Neural cell (in vitro differentiated cells): ENCODE measurements around the gene ABRACL.
"Not testable (repeated sequence)": the region's sequence is repeated elsewhere in the genome, so short reads cannot be mapped to it uniquely, and the experiment has no call there.

ENCODE experiments used
- EP300 ChIP-seq: fragments of 450-650 bp; conservative IDR thresholded peaks from 2 replicates; pipeline ENCODE4 v1.6.1; 2014; ENCODE audit warnings: antibody characterized with exemption, mild to moderate bottlenecking, moderate library complexity; ENCODE audit not compliant: poor library complexity, severe bottlenecking
- EZH2 ChIP-seq: fragments of 200-600, 300-800 bp; shearing (Covaris generic), sonication (generic); IDR thresholded peaks from 2 replicates; pipeline ENCODE4 v1.6.1; 2014; ENCODE audit warnings: antibody characterized with exemption, low read length, borderline replicate concordance, mild to moderate bottlenecking; ENCODE audit not compliant: insufficient read depth, poor library complexity, severe bottlenecking
- POLR2AphosphoS5 ChIP-seq: IDR thresholded peaks from 2 replicates; pipeline ENCODE4 v1.6.1; 2012
- SMC3 ChIP-seq: fragments of 450-650 bp; conservative IDR thresholded peaks from 2 replicates; pipeline ENCODE4 v1.6.1; 2014; ENCODE audit warnings: antibody characterized with exemption, mild to moderate bottlenecking, moderate library complexity; ENCODE audit not compliant: poor library complexity
- TF ChIP-seq, protein P1 (sequence below): fragments of 450-650 bp; IDR thresholded peaks from 2 replicates; pipeline ENCODE4 v1.5.1; 2014; ENCODE audit warnings: antibody characterized with exemption, mild to moderate bottlenecking, moderate library complexity; ENCODE audit not compliant: poor library complexity, severe bottlenecking
- TF ChIP-seq, protein P2 (sequence below): IDR thresholded peaks from 2 replicates; pipeline ENCODE4 v1.6.1; 2012; ENCODE audit warnings: borderline replicate concordance

DNA sequence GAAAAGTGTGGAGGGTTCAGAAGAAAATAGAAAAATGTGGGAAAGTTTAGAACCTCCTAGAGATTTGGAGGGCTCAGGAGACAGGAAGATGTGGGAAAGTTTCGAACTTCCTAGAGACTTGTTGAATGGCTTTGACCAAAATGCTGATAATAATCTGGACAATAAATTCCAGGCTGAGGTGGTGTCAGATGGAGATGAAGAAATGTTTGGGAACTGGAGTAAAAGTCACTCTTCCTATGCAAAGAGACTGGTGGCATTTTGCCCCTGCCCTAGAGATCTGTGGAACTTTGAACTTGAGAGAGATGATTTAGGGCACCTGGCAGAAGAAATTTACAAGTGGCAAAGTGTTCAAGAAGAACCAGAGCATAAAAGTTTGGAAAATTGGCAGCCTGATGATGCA, 35.1 kb upstream of the ABRACL start:
- TF ChIP-seq, protein P1, sequence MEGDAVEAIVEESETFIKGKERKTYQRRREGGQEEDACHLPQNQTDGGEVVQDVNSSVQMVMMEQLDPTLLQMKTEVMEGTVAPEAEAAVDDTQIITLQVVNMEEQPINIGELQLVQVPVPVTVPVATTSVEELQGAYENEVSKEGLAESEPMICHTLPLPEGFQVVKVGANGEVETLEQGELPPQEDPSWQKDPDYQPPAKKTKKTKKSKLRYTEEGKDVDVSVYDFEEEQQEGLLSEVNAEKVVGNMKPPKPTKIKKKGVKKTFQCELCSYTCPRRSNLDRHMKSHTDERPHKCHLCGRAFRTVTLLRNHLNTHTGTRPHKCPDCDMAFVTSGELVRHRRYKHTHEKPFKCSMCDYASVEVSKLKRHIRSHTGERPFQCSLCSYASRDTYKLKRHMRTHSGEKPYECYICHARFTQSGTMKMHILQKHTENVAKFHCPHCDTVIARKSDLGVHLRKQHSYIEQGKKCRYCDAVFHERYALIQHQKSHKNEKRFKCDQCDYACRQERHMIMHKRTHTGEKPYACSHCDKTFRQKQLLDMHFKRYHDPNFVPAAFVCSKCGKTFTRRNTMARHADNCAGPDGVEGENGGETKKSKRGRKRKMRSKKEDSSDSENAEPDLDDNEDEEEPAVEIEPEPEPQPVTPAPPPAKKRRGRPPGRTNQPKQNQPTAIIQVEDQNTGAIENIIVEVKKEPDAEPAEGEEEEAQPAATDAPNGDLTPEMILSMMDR = not testable (repeated sequence)
- not testable (repeated sequence) for TF ChIP-seq POLR2AphosphoS5, EP300, EZH2, SMC3
- TF ChIP-seq, protein P2, sequence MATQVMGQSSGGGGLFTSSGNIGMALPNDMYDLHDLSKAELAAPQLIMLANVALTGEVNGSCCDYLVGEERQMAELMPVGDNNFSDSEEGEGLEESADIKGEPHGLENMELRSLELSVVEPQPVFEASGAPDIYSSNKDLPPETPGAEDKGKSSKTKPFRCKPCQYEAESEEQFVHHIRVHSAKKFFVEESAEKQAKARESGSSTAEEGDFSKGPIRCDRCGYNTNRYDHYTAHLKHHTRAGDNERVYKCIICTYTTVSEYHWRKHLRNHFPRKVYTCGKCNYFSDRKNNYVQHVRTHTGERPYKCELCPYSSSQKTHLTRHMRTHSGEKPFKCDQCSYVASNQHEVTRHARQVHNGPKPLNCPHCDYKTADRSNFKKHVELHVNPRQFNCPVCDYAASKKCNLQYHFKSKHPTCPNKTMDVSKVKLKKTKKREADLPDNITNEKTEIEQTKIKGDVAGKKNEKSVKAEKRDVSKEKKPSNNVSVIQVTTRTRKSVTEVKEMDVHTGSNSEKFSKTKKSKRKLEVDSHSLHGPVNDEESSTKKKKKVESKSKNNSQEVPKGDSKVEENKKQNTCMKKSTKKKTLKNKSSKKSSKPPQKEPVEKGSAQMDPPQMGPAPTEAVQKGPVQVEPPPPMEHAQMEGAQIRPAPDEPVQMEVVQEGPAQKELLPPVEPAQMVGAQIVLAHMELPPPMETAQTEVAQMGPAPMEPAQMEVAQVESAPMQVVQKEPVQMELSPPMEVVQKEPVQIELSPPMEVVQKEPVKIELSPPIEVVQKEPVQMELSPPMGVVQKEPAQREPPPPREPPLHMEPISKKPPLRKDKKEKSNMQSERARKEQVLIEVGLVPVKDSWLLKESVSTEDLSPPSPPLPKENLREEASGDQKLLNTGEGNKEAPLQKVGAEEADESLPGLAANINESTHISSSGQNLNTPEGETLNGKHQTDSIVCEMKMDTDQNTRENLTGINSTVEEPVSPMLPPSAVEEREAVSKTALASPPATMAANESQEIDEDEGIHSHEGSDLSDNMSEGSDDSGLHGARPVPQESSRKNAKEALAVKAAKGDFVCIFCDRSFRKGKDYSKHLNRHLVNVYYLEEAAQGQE = not testable (repeated sequence)
